ENCODE data around the gene PITPNM3. TPM values are rescaled to one million over a fixed set of nuclear protein-coding genes. Genes with fewer than 3 reads are reported as not detected.

PITPNM3 gene
- total RNA-seq, 1 experiment from 2014 or later = 4.2 TPM

- no peak for DNase-seq (ENCODE audit: low read depth, low spot score)
- CTCF ChIA-PET = no interaction called here
- no TSS peak for BruUV-seq (replicated peaks)
- POLR2A ChIA-PET = no interaction called here
- Histone ChIP-seq H4K20me1 (ENCODE audit: insufficient read depth) (no peaks in the 10 kb centered on the region), H3K36me3 (ENCODE audit: control insufficient read depth in 1 of 2, insufficient read depth in 2 of 2, low read length in 2 of 2) (peaks cover 36 to 43% of the 10 kb centered on the region in 2 experiments), H3K4me1 (ENCODE audit: control insufficient read depth in 1 of 2, insufficient read depth in 2 of 2, low read length in 2 of 2) (peaks cover 9 to 11% of the 10 kb centered on the region in 2 experiments), H3K27ac (ENCODE audit: low read depth, low read length) (no peak overlapping the region), H3K9me3 (ENCODE audit: control insufficient read depth in 1 of 2, insufficient read depth in 1 of 2, low read depth in 1 of 2, low read length in 2 of 2) (no peaks in the 10 kb centered on the region), H3K4me3 (replicated peaks in 1 of 2; ENCODE audit: low read depth in 1 of 2, low read length in 2 of 2) (no peak overlapping the region), H3K27me3 (ENCODE audit: insufficient read depth, low read length) (no peaks in the 10 kb centered on the region), H3K79me2 (ENCODE audit: insufficient read depth, low read length) (no peaks in the 10 kb centered on the region; the same call in 1 of the 2 replicates), H2AFZ (ENCODE audit: low read depth, low read length, poor library complexity, severe bottlenecking) (no peak overlapping the region), H3K9ac (ENCODE audit: low read length) (no peak overlapping the region), H3K4me2 (ENCODE audit: low read length) (no peak overlapping the region), H3K9me2 (ENCODE audit: insufficient read depth) (no peaks in the 10 kb centered on the region)
- ATAC-seq = no peak
- TF ChIP-seq SP1 (IDR thresholded peaks at IDR 0.05; ENCODE audit: low read depth) = no peak
- RAD21 ChIA-PET (ENCODE audit: low non-redundant PET in 1 of 2, low total read pairs in 2 of 2, uncharacterized antibody in 2 of 2, unreplicated experiment in 2 of 2) = no interaction called here
- intact Hi-C loops (cut with micrococcal nuclease) = no loop called here
These were observed 47.5 kb upstream of the PITPNM3 start for GRCh38 chr17:6603744-6604325.

- intact Hi-C loops (cut with micrococcal nuclease) = no loop called here
- H3K9ac ChIP-seq (ENCODE audit: low read length) = no peak overlapping the region
- ChIA-PET POLR2A (no interaction called here), CTCF (no interaction called here), RAD21 (ENCODE audit: low non-redundant PET in 1 of 2, low total read pairs in 2 of 2, uncharacterized antibody in 2 of 2, unreplicated experiment in 2 of 2) (no interaction called here)
- peaks cover 34 to 40% of the 10 kb centered on the region in 2 experiments for H3K36me3 ChIP-seq (ENCODE audit: control insufficient read depth in 1 of 2, insufficient read depth in 2 of 2, low read length in 2 of 2)
- no peaks in the 10 kb centered on the region for H3K27me3 ChIP-seq (ENCODE audit: insufficient read depth, low read length)
- H3K9me3 ChIP-seq (ENCODE audit: control insufficient read depth in 1 of 2, insufficient read depth in 1 of 2, low read depth in 1 of 2, low read length in 2 of 2) = no peaks in the 10 kb centered on the region
- H3K4me3 ChIP-seq (replicated peaks in 1 of 2; ENCODE audit: low read depth in 1 of 2, low read length in 2 of 2) = no peak overlapping the region
- H3K4me1 ChIP-seq (ENCODE audit: control insufficient read depth in 1 of 2, insufficient read depth in 2 of 2, low read length in 2 of 2) = no peaks in the 10 kb centered on the region
- BruUV-seq (replicated peaks) = no TSS peak
- H3K79me2 ChIP-seq (ENCODE audit: insufficient read depth, low read length) = no peaks in the 10 kb centered on the region; the same call in 1 of the 2 replicates
- no peaks in the 10 kb centered on the region for H3K9me2 ChIP-seq (ENCODE audit: insufficient read depth)
- ATAC-seq = no peak
- no peak overlapping the region for H3K4me2 ChIP-seq (ENCODE audit: low read length)
- TF ChIP-seq MAX (IDR thresholded peaks at IDR 0.05) = no peak
- no peak overlapping the region for H3K27ac ChIP-seq (ENCODE audit: low read depth, low read length)
- H4K20me1 ChIP-seq (ENCODE audit: insufficient read depth) = no peaks in the 10 kb centered on the region
- DNase-seq (ENCODE audit: low read depth, low spot score) = no peak
- H2AFZ ChIP-seq (ENCODE audit: low read depth, low read length, poor library complexity, severe bottlenecking) = no peak overlapping the region
These were observed 45.8 kb upstream of the PITPNM3 start for GRCh38 chr17:6602141-6602540.

- no peak for DNase-seq (ENCODE audit: low read depth, low spot score)
- H3K4me3 ChIP-seq (replicated peaks in 1 of 2; ENCODE audit: low read depth in 1 of 2, low read length in 2 of 2) = no peak overlapping the region
- ChIA-PET RAD21 (ENCODE audit: low non-redundant PET in 1 of 2, low total read pairs in 2 of 2, uncharacterized antibody in 2 of 2, unreplicated experiment in 2 of 2) (no interaction called here), POLR2A (no interaction called here), CTCF (no interaction called here)
- H3K9me2 ChIP-seq (ENCODE audit: insufficient read depth) = no peaks in the 10 kb centered on the region
- intact Hi-C loops (cut with micrococcal nuclease) = no loop called here
- no TSS peak for BruUV-seq (replicated peaks)
- peaks cover 27 to 57% of the 10 kb centered on the region in 2 experiments for H3K36me3 ChIP-seq (ENCODE audit: control insufficient read depth in 1 of 2, insufficient read depth in 2 of 2, low read length in 2 of 2)
- H3K27me3 ChIP-seq (ENCODE audit: insufficient read depth, low read length) = no peaks in the 10 kb centered on the region
- H3K79me2 ChIP-seq (ENCODE audit: insufficient read depth, low read length) = no peaks in the 10 kb centered on the region; the same call in 1 of the 2 replicates
- no peak overlapping the region for H3K4me2 ChIP-seq (ENCODE audit: low read length)
- H3K27ac ChIP-seq (ENCODE audit: low read depth, low read length) = no peak overlapping the region
- H3K9ac ChIP-seq (ENCODE audit: low read length) = no peak overlapping the region
- no peak overlapping the region for H2AFZ ChIP-seq (ENCODE audit: low read depth, low read length, poor library complexity, severe bottlenecking)
- ATAC-seq = no peak
- no peaks in the 10 kb centered on the region for H4K20me1 ChIP-seq (ENCODE audit: insufficient read depth)
- no peaks in the 10 kb centered on the region for H3K4me1 ChIP-seq (ENCODE audit: control insufficient read depth in 1 of 2, insufficient read depth in 2 of 2, low read length in 2 of 2)
- no peaks in the 10 kb centered on the region for H3K9me3 ChIP-seq (ENCODE audit: control insufficient read depth in 1 of 2, insufficient read depth in 1 of 2, low read depth in 1 of 2, low read length in 2 of 2)
- no peak for TF ChIP-seq ATF3 (IDR thresholded peaks at IDR 0.05)
- no peak for TF ChIP-seq TCF7L2 (IDR thresholded peaks at IDR 0.05; ENCODE audit: borderline replicate concordance, extremely low read depth, insufficient read depth, insufficient read length)
- no peak for TF ChIP-seq CTCF (IDR thresholded peaks at IDR 0.05 in 2 of 3, conservative IDR thresholded peaks at IDR 0.05 in 1 of 3; ENCODE audit: borderline replicate concordance in 1 of 3, insufficient read depth in 1 of 3, low read depth in 2 of 3, low read length in 2 of 3)
- no peak for TF ChIP-seq JUND (IDR thresholded peaks at IDR 0.05)
- no peak for TF ChIP-seq SP1 (IDR thresholded peaks at IDR 0.05; ENCODE audit: low read depth)
- TF ChIP-seq SIN3A (IDR thresholded peaks at IDR 0.05; ENCODE audit: low read depth) = no peak
- no peak for TF ChIP-seq EZH2 (IDR thresholded peaks at IDR 0.05)
- no peak for TF ChIP-seq MAX (IDR thresholded peaks at IDR 0.05)
- TF ChIP-seq ZFX (IDR thresholded peaks at IDR 0.05) = no peak
- TF ChIP-seq RAD21 (IDR thresholded peaks at IDR 0.05; ENCODE audit: low read depth) = no peak
- TF ChIP-seq POLR2AphosphoS5 (IDR thresholded peaks at IDR 0.05; ENCODE audit: low read depth, low read length) = no peak
These were observed 43.0 kb upstream of the PITPNM3 start for GRCh38 chr17:6599364-6599763.

Data from HCT116 (cell line).